CD4-positive, alpha-beta T cell treated with Interleukin-2 at 100 ng/mL for 4 hours (primary cell): ENCODE data around the gene SLC43A2.

Experiments used
- DNase-seq: peaks from one replicate; pipeline ENCODE4 v3.0.0-alpha.2; 2020; ENCODE audit warnings: low spot score

Gene SLC43A2

GRCh38 chr17:1623057-1623630 lies 5.5 kb downstream of the SLC43A2 start:
- DNase-seq = no peak

DNA sequence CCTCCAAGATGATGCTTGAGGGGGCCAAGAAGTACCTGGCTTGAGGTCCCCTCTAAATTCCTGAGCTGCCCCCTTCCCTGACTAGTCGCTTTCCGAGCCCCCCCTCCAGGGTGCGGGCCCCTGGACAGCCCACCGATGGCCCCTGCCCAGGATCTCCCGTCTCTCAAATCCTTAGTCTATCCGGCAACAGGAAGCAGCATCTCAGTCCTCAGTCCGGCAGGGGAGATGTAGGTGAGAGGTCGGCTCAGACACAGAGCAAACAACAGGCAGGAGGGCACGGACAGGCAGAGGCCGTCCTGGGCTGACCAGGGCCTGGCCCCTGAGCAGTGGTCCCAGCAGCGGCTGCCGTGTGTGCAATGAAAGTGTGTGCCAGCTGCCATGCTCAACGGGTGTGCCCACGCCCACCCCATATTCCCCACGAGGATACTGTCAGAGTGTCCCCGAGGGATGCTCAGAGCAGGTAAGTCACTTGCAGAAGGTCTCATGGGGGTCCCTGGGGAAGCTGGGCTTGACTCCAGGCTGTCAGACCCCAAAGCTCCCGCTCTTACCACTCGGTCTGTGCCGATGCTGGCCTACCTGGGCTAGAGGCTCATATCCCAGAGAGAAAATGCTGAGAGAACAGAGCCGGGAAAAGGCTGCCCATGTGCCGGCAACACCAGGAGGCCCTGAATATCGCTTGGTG lies 7.2 kb downstream of the SLC43A2 start:
- DNase-seq = no peak

DNA sequence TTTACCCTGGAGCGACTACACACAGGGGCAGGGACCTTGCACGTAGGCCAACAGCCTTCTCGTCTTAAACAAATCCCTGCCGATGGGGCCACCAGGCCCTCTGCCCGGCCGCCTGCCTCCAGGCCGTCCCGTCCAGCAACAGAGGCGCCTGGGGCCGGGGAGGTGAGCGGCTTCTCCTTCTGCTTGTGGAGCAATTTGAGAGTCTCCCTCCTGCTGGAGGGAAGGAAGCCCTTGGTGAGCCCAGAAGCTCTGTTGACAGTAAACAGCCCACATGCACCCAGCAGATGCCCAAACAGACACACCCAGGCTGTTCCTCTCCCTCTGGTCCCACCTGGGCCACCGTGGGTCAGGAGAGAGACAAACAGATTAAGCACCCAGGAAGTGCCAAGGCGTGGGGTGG lies 8.1 kb downstream of the SLC43A2 start:
- no peak for DNase-seq

DNA sequence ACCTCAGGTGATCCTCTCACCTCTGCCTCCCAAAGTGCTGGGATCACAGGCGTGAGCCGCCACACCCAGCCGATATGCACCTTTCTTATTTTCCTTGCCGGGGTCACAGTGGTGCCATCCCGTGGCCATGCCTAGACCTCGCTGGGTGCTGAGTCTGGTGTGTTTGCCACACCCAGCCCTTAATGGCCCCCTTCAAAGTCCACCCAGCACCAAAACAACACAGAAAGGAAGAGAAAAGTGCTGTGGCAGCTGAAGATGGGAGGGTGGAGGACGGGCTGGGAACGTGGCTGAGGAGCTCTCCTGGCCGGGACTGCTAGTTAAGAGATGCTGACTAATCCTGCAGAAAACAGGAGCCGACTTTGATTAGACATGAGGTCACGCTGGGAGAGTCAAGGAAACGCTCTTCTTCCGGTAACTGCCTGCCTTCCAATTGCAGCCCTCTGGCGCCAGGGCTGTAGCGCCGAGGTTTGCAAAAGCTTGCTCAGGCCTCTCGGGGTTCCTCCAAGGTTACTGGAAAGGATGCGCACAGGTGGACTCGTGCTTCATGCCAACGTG lies 10.9 kb downstream of the SLC43A2 start:
- no peak for DNase-seq

GRCh38 chr17:1616101-1616500 lies 12.5 kb downstream of the SLC43A2 start:
- no peak for DNase-seq

DNA sequence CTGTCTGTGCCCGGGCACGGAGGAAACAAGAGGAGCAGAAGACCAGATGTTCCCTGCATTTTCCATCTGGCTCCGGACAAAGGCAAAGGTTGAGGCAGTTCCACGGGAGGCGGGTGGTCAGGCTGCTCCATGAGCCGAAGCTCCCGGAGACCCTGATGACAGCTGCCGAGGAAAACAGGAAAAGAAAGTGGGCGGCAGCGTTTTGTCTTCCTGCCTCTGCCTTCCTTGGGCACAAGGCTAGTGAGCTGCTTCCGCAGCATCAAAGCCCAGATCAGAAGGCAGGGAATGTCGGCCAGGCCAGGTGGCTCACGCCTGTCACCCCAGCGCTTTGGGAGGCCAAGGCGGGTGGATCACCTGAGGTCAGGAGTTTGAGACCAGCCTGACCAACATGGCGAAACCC lies 16.2 kb downstream of the SLC43A2 start:
- no peak for DNase-seq

DNA sequence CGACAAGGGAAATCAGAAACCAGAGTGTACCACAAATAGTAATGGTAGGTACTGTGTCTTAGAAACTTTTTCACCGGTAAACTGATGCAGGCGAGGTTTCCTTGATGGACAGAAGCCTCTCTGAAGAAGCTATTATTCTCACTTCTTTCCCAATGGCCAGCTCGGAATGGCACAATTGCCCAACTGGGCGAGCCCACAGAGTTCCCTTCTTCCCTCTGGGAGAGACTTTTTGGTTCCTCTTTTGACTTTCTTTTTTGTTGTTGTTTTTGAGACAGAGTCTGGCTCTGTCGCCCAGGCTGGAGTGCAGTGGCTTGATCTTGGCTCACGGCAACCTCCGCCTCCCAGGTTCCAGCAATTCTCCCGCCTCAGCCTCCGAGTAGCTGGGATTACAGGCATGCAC lies 16.9 kb downstream of the SLC43A2 start:
- no peak for DNase-seq

DNA sequence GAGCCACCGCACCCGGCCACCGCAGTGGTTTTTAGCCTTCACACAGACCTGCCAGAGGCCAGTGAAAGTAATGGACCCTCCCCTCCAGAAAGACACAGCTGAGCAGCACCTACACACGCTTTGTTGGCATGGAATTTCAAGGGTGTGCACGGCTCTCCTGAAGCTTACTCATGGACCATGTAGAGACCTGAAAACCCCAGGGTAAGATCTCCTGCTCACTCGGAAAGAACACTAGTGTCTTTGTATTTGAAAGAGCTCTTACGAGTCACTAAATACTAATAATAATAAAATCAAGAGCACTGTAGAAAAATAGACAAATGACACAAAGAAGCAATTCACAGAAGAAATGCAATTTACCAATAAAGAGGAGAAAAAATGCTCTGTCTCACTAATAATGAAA lies 20.0 kb downstream of the SLC43A2 start:
- no peak for DNase-seq

DNA sequence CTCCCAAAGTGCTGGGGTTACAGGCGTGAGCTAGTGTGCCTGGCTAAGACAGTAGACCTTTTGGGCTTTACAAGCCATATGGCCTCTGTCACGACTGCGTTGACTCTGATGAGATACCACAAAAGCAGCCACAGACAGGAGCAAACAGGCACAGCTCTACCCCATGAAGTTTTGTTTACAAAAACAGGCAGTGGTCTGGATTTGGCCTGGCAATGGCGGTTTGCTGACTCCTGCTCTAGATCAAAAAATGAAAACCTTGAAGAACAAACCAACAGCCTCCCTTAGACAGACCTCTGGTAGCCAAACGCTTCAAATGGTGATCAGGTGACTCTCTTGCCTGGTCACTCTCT lies 20.7 kb downstream of the SLC43A2 start:
- no peak for DNase-seq

DNA sequence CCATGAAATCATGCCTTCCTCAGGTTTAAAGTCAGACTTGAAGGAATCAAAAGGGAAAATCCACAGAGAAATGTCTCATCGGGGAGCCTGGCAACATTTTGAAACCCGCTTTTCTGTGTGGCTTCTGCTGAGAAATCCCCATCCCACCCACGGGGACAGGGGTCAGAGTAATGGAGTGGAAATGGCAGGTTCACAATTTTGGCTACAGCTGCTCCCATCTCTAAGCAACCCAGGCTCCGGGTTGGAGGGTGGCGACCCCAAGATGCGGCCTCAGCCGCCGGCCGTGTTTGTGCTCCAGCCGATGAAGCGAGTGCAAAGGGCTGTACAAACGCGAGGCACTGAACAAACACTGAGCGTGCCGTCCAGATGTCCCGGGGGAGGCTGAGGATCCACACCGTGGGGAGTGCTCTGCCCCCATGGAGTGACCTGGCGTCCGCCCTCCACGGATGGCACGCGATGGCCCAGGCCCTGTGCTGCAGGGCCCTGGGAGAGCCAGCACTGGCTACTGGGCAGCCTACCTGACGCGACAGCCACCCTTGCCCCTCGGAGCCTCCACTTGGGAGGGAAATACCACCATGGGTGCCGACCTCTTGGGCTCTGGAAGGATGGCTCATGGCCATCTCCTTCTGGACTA lies 22.2 kb downstream of the SLC43A2 start:
- no peak for DNase-seq

- no peak for DNase-seq
Observed at GRCh38 chr17:1605681-1606351, 22.8 kb downstream of the SLC43A2 start.

DNA sequence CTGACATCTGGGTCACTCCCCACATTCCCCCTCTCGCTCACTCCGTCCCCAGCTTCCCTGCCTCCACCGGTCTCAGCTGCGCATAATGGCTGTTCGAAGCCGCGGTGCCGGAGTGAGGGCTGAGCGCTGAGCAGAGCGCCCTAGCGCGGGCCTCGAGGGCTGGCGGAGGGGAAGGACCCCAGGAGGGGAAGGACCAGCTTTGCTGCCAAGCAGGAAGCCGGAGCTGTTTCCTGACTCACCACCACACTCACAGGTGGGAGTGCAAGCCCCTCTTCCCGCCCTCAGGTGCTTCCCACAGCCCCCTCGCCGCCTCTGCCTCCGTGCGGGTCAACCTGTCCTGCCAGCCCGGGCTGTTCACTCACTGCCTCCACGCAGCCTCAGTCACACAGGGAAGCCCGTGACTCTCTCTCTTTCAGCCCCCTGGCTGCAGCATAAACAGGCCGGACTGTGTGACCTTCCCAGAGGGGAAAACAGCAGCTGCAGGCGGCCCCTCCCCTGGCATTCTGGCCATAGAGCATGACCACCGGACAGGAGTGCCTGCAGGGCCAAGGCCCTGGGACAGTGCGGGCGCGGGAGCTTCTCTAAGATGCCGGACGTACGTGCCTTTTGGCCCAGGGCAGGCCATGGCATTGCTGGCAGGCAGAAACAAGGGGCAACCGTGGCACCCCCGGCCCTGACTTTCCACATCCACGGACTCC lies 23.7 kb downstream of the SLC43A2 start:
- DNase-seq = no peak

DNA sequence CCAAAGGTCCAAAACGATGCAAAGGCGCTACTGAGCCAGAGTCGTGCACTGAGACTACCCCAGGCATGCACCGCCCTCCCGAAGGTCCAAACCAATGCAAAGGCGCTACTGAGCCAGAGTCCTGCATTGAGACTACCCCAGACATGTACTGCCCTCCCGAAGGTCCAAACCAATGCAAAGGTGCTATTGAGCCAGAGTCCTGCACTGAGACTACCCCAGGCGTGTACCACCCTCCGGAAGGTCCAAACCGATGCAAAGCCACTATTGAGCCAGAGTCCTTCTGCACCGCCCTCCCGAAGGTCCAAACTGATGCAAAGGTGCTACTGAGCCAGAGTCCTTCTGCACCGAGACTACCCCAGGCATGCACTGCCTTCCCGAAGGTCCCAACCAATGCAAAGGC lies 27.1 kb downstream of the SLC43A2 start:
- DNase-seq = no peak

DNA sequence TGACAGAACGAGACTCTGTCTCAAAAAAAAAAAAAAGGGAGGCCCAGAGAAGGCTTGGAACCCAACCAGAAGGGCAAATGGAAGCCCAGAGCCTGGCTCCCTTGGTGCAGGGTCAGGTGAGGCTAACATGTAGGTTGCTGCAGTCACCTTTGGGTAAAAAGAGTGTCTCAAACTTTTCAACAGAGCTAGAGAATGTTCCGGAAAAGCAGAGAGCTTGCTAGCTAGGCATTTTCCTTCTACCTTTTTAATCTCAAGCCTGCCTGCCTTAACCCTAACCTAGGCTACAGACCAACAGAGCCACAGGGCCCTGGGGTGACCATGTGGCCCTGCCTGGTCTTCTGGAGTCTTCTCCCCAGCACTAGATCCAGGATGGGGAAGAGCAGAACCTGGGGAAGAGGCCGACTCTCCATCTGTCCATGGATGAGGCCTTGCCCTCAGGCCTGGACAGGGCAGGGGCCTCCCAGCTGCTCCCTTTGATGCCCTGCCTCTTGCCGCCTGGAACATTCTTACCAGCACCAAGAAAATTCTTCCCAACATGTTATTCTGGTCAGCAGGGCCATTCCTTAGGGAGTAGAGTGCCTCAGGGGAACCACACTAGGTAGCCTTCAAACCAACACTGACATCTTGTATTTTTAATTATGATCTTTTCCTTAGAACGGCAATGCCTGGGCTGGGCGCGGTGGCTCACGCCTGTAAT lies 30.1 kb downstream of the SLC43A2 start:
- DNase-seq = no peak

GRCh38 chr17:1597861-1598342 lies 30.7 kb downstream of the SLC43A2 start:
- no peak for DNase-seq

DNA sequence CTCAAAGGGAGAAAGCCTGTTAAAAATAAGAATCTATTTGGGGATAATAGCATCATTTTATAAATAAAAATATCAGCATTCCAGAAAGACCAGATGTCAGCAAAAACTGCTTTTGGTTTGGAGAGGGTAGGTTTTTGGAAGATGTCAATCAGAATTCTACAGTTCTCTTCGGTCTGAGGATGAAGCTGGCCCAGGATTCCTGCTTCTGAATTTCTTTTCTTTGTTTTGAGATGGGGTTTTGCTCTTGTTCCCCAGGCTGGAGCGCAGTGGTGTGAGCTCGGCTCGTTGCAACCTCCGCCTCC lies 35.1 kb downstream of the SLC43A2 start:
- DNase-seq = no peak

GRCh38 chr17:1592751-1593629 lies 35.6 kb downstream of the SLC43A2 start:
- no peak for DNase-seq

- no peak for DNase-seq
Observed at GRCh38 chr17:1591474-1592090, 37.1 kb downstream of the SLC43A2 start.

DNA sequence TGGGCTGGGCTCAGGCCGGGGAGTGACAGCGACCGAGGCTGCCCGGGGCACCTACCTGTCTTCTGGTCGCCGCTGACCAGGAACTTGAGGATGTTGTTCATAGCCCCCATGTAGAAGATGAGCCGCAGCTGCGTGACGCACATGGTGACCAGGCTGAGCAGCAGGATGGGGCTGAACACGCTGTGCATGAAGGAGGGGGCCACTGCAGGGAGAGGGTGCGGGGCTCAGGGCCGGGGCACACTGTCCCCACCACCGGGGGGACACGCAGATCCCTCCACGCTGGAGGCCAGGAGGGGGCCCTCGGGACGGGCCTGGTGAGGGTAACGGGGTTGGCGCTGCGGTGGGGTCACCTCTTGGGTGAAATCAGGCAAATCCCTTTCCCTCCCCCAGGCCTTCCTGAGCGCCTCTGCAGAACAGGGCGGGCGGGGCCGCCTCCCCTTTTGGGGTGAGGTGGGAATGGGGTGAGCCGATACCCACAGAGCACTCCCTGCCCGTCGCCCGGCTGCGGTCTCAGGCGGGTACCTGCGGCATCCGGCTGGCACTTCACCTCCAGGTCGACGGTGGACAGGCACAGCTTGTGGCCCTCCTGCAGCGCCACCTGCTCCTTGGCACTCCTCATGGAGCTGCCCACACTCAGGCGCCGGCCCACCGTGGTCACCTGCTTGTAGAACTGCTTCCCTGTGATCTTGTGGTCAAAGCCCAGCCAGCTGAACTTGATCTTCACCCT lies 37.7 kb downstream of the SLC43A2 start:
- no peak for DNase-seq
